Activated naive CD4-positive, alpha-beta T cell treated with anti-CD3 and anti-CD28 coated beads, Interleukin-2, amount 50 U/mL, for 72 hours (primary cell): ENCODE measurements around the gene CAPN12. TPM values are rescaled to one million over a fixed set of nuclear protein-coding genes. Genes with fewer than 3 reads are reported as not detected.
"Not testable (repeated sequence)": the region's sequence is repeated elsewhere in the genome, so short reads cannot be mapped to it uniquely, and the experiment has no call there.

Experiments
- ATAC-seq, 2 donors: fragments of 150-1000 bp; cut with Tn5 transposase; 2 replicates each; pipeline ENCODE4 v1.10.0; 2021; ENCODE audit warnings: mild to moderate bottlenecking in 2 of 2, moderate library complexity in 2 of 2
- DNase-seq, 2 donors: peaks; one replicate each; pipeline ENCODE4 v3.0.0; 2021 to 2022; ENCODE audit warnings: low spot score in 2 of 2
- H3K27ac Mint-ChIP-seq, 2 donors: one replicate each; pipeline ENCODE4 v1.8.0; 2022; ENCODE audit warnings: mild to moderate bottlenecking in 2 of 2, mixed read lengths in 2 of 2
- H3K36me3 Mint-ChIP-seq, 2 donors: one replicate each; pipeline ENCODE4 v1.8.0; 2022; ENCODE audit warnings: mixed read lengths in 2 of 2
- H3K9me3 Mint-ChIP-seq, 2 donors: one replicate each; pipeline ENCODE4 v1.8.0; 2022; ENCODE audit warnings: mixed read lengths in 2 of 2
- total RNA-seq, 2 donors: library from RNA; stranded (reverse); gene quantifications; one replicate each; pipeline ENCODE4 v1.2.3, GENCODE V29; 2022

CAPN12 gene
- total RNA-seq, 2 donors from 2014 or later: 1.6 to 9.0 TPM

- Mint-ChIP-seq H3K9me3 (no peaks in the 10 kb centered on the region), H3K27ac (peak overlapping the region in 1 of 2 donors; percentile 22), H3K36me3 (no peaks in the 10 kb centered on the region)
- DNase-seq (no peak), ATAC-seq (no peak)
Measured at GRCh38 chr19:38774181-38774950, 30.1 kb upstream of the CAPN12 start.

GRCh38 chr19:38773469-38774177 is 29.3 kb upstream of the CAPN12 start, which contains the start of gene LGALS7:
Gene LGALS7, minus strand, starts transcription at chr19:38773517. Its CDS starts 25 bp downstream, at chr19:38773492.
- Mint-ChIP-seq H3K27ac (peak within 1 kb of the TSS in 1 of 2 donors; percentile 22), H3K9me3 (no peaks in the 10 kb centered on the region), H3K36me3 (no peaks in the 10 kb centered on the region)
- ATAC-seq (no peak), DNase-seq (no peak)

- not testable (repeated sequence) for H3K36me3 Mint-ChIP-seq, H3K27ac Mint-ChIP-seq, H3K9me3 Mint-ChIP-seq, ATAC-seq, DNase-seq
Measured at GRCh38 chr19:38771569-38771968, 27.3 kb upstream of the CAPN12 start.

DNA sequence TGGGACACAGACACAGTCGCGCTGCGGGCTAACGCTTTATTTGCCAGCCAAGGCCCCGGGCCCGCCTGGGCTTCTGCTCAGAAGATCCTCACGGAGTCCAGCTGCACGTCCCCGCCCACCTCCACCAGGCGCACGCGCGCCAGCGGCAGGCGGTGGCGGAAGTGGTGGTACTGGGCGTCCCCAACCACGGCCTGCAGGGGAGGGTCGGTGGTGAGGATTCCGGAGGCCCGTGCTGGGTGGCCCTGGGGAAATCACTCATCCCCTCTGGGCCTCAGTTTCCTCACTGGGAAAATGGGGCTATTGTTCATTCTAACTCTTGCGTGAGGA is 26.6 kb upstream of the CAPN12 start:
- not testable (repeated sequence) for H3K9me3 Mint-ChIP-seq, H3K36me3 Mint-ChIP-seq, DNase-seq, H3K27ac Mint-ChIP-seq
- peak; percentile 91 to 93 for ATAC-seq

DNA sequence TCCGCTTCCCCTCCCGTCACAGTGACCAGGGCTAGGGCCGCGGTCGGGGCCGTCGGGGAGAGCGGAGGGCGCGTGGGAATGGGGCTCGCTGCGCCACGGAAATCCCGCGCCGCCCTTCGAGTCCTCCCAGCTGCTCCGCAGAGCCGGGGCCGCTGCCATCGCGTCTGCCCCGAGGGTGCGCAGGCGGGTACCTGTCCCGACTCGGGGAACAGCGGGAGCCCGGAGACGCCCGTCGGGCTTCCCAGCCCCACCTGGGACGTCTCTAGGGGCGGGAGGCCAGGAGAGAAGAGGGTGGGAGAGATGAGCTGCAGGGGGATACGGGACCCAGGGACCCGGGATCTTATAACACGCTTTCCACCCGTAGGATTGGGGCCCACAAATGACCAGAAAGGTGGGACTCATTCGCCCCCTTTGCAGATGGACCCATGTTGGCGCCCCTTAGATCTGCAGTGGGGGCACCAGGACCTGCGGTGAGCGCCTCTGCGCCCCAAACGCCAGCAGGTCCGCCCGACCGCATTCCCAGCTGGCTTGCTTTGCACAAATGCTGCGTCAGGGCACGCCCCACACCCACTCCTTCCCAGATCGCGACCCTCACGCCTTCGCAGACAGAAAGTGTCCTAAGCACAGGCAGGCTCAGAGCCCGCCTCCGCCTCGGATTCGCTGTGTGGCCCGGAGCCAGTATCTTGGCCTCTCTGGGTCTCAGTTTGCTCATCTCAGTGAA is 26.1 kb upstream of the CAPN12 start:
- not testable (repeated sequence) for DNase-seq, H3K36me3 Mint-ChIP-seq, H3K9me3 Mint-ChIP-seq, H3K27ac Mint-ChIP-seq
- ATAC-seq: peak; percentile 15 to 21

DNA sequence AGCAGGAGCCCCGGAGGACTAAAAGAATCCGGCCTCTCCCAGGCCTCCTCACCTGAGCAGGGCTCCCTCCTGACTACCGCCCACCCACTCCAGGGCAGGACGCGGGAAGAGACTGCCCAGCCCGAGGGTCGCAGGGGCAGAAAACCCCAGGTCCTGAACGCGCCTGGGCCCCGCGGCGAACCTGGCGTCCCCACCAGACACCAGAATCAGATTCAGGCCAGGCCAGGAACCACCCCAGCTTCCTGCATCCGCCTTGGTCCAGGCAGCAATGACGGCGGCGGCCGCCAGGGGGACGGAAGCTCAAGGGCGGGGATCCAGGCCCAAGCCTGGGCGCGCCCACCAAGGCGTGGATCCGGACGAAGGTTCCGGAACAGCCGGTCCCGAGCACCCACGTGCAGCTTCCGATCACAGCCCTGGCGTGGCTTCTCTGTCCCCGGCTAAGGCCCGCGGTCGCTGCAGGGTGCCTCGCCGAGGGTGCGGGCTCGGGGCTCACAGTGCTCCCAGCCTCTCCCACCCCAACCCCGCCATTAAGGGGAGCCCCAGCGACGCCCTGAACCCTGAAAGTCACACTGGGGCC is 25.4 kb upstream of the CAPN12 start:
- no peaks in the 10 kb centered on the region for H3K36me3 Mint-ChIP-seq
- peak overlapping the region in 1 of 2 donors; percentile 85 for H3K27ac Mint-ChIP-seq
- DNase-seq: peak; percentile 85 to 95
- no peaks in the 10 kb centered on the region for H3K9me3 Mint-ChIP-seq
- ATAC-seq: peak; percentile 75 to 80

- Mint-ChIP-seq H3K27ac (no peak overlapping the region), H3K9me3 (no peaks in the 10 kb centered on the region), H3K36me3 (no peaks in the 10 kb centered on the region)
- ATAC-seq: no peak
- no peak for DNase-seq
Measured at GRCh38 chr19:38766276-38767047, 22.2 kb upstream of the CAPN12 start.

DNA sequence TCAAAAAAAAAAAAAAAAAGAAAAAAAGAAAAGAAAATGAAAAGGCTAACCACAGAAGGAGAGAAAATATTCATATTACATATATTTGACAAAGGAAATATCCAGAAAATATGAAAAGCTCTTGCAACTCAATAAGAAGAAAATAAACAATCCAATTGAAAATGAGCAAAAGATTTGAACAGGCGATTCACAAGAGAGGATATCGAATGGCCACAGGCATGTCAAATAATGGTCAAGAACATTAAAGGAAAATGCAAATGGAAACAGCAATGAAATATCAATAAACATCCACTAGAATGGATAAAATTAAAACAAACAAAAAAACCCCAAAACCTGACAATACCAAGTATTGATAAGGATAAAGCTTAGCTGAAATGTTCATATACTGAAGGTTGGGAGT is 20.9 kb upstream of the CAPN12 start:
- ATAC-seq (no peak), DNase-seq (no peak)
- Mint-ChIP-seq H3K9me3 (no peaks in the 10 kb centered on the region), H3K27ac (no peak overlapping the region), H3K36me3 (no peaks in the 10 kb centered on the region)

DNA sequence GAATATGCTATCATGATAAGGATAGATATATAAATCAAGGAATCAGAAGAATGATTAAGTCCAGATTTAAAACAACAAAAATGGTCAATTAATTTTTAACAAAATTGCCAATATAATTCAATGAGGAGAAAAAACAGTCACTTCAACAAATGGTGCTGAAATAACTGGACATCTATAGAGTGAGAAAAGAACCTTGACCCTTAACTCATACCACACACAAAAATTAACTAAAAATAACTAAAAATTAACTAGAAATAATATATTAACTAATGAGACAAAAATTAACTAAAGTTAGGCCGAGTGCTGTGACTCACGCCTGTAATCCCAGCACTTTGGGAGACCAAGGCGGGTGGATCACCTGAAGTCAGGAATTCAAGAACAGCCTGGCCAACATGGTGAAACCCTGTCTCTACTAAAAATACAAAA is 19.5 kb upstream of the CAPN12 start:
- ATAC-seq (no peak), DNase-seq (no peak)
- Mint-ChIP-seq H3K27ac (no peak overlapping the region), H3K36me3 (no peaks in the 10 kb centered on the region), H3K9me3 (no peaks in the 10 kb centered on the region)

- not testable (repeated sequence) for DNase-seq, ATAC-seq, H3K27ac Mint-ChIP-seq, H3K36me3 Mint-ChIP-seq, H3K9me3 Mint-ChIP-seq
Measured at GRCh38 chr19:38761884-38762389, 17.7 kb upstream of the CAPN12 start.

DNA sequence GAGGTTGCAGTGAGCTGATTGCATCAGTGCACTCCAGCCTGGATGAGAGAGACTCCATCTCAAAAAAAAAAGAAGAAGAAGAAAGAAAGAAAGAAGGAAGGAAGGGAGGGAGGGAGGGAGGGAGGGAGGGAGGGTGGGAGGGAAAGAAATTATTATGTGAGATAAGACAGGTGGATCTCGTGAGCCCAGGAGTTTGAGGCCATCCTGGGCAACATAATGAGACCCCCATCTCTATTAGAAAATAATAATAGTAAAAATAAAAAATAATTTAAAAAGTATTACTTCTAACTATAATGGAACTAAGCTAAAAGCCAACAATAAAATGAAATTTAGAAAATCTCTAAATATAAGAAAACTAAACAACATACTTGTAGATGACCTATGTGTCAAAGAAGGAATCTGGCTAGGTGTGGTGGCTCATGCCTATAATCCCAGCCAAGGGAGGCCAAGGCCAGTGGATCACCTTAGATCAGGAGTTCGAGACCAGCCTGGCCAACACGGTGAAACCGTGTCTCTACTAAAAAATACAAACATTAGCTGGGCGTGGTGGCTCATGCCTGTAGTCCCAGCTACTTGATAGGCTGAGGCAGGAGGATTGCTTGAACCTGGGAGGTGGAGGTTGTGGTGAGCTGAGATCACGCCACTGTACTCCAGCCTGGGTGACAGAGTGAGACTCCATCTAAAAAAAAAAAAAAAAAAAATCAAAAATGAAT is 16.7 kb upstream of the CAPN12 start:
- ATAC-seq, DNase-seq, H3K36me3 Mint-ChIP-seq, H3K9me3 Mint-ChIP-seq: not testable (repeated sequence)
- peak overlapping the region in 1 of 2 donors; percentile 61 for H3K27ac Mint-ChIP-seq

- DNase-seq (no peak), ATAC-seq (no peak)
- Mint-ChIP-seq H3K27ac (no peak overlapping the region), H3K36me3 (no peaks in the 10 kb centered on the region), H3K9me3 (no peaks in the 10 kb centered on the region)
Measured at GRCh38 chr19:38759590-38760003, 15.3 kb upstream of the CAPN12 start.

- not testable (repeated sequence) for DNase-seq, H3K27ac Mint-ChIP-seq, H3K9me3 Mint-ChIP-seq, H3K36me3 Mint-ChIP-seq, ATAC-seq
Measured at GRCh38 chr19:38754196-38754595, 9.9 kb upstream of the CAPN12 start.

DNA sequence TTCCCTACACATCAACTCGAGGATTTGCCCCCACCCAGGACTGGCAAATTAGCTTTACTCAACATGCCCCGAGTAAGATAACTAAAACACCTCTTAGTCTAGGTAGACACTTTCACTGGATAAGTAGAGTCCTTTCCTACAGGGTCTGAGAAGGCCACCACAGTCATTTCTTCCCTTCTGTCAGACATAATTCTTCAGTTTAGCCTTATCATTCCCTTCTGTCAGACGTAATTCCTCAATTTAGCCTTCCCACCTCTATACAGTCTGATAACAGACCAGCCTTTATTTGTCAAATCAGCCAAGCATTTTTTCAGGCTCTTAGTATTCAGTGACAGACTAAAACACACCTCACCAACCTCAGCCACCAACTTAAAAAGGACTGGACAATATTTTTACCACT is 9.5 kb upstream of the CAPN12 start:
- not testable (repeated sequence) for H3K9me3 Mint-ChIP-seq, ATAC-seq, DNase-seq

DNA sequence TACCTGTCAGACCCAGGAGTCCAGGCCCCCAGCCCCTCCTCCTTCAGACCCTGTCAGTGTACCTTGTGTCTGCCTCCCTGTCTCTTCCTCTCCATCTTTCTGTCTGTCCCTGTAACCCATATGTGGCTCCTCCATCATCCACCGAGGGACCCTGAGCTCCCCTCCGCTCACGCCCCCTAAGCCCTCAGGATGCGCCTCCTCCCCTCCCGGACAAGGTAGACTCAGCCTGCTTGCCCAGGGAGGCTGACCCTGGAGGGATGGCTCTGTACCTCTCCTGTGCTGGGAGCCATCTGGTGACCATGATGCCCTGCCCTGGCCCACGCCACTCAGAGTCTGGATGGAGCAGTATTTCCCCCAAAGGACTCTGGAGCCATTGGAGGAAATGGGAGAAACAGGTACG is 1.0 kb upstream of the CAPN12 start:
- Mint-ChIP-seq H3K27ac (no peak overlapping the region), H3K9me3 (no peaks in the 10 kb centered on the region), H3K36me3 (no peaks in the 10 kb centered on the region)
- ATAC-seq (no peak), DNase-seq (no peak)

More for the DNA sequence above, 9.5 kb upstream of the CAPN12 start:
- not testable (repeated sequence) for H3K36me3 Mint-ChIP-seq, H3K27ac Mint-ChIP-seq
